Heart left ventricle (tissue), 13 donors: ENCODE measurements around the gene GALNT18.

Source experiments
- CTCF ChIP-seq, 12 donors: fragments of 200-600 bp; sonication (generic) in 4 of 12; IDR thresholded peaks; one replicate each; pipeline versions ENCODE4 v1.5.0 to v1.8.0; 2018 to 2022; ENCODE audit warnings: antibody characterized with exemption in 12 of 12, mild to moderate bottlenecking in 5 of 12
- POLR2A ChIP-seq, 2 donors: fragments of 450-650 bp; IDR thresholded peaks; one replicate each; pipeline ENCODE4 v1.6.1; 2017; ENCODE audit warnings: antibody characterized with exemption in 2 of 2, mild to moderate bottlenecking in 2 of 2, moderate library complexity in 2 of 2
- donor health status: ischemic (EF 13 %, LVEDD 7.1; RV severe dilation, severe dysfunction).
- donor health status: DM: no; HTN: yes; CAD: no.
- donor health status: DM: no; HTN: no; CAD: no.
- donor health status: ischemic (EF 25% LVEDD 6.9; RV normal size, moderate dysfunction).
- donor health status: ischemic (EF 25% LVEDD 5.7; RV mildly dilated, moderate dysfunction).
- donor health status: ischemic (EF 35%, LVEDD 5.7; RV mildly dilated, moderate dysfunction).
- donor health status: nonischemic (EF 11% LVEDD 7.7; RV severe dilation, severe dysfunction).
- donor health status: DM: yes; HTN: yes; CAD: no.
- donor health status: PGD.
- donor health status: ischemic (EF 29% LVEDD 5.4; RV normal size, mild dysfunction).
- donor health status: nonischemic (EF 23%, LVEDD 6.1; RV moderate dilation, normal function).

- TF ChIP-seq POLR2A (IDR thresholded peaks at IDR 0.05), result no peak
- no peak for TF ChIP-seq CTCF (IDR thresholded peaks at IDR 0.05)
Measured at GRCh38 chr11:11268706-11269105, 353.1 kb downstream of the GALNT18 start.
